Neural progenitor cell (in vitro differentiated cells): ENCODE data around the gene ZDHHC7.

Source experiments
- CTCF ChIP-seq: fragments of 200-600 bp; sonication (generic); IDR thresholded peaks from 2 replicates; pipeline ENCODE4 v1.5.1; 2017; ENCODE audit warnings: antibody characterized with exemption, mild to moderate bottlenecking
- EZH2 ChIP-seq: fragments of 200-600 bp; sonication (generic); IDR thresholded peaks from 2 replicates; pipeline ENCODE4 v1.6.1; 2017; ENCODE audit warnings: antibody characterized with exemption, mild to moderate bottlenecking, moderate library complexity

GRCh38 chr16:85031451-85031850, 20.1 kb upstream of the ZDHHC7 start:
- TF ChIP-seq CTCF (no peak), EZH2 (no peak)
